NK-92 (cell line): ENCODE data around the gene TNS1.

Experiments used
- DNase-seq: peaks from one replicate; lab custom pipeline; 2025; ENCODE audit not compliant: unreplicated experiment; lab: John Stamatoyannopoulos, UW

The TNS1 gene

GRCh38 chr2:218017211-218018053, 14.6 kb upstream of the TNS1 start:
- no peak for DNase-seq

- DNase-seq: no peak
Observed at GRCh38 chr2:218016810-218017209, 14.0 kb upstream of the TNS1 start.

- no peak for DNase-seq
Observed at GRCh38 chr2:218015586-218016521, 13.1 kb upstream of the TNS1 start.

GRCh38 chr2:218014706-218015585, 12.2 kb upstream of the TNS1 start:
- DNase-seq: no peak

- no peak for DNase-seq
Observed at GRCh38 chr2:218013289-218013688, 10.5 kb upstream of the TNS1 start.

- no peak for DNase-seq
Observed at GRCh38 chr2:218012284-218012683, 9.5 kb upstream of the TNS1 start.

GRCh38 chr2:218011653-218012040, 8.9 kb upstream of the TNS1 start:
- DNase-seq: no peak

GRCh38 chr2:218010984-218011652, 8.3 kb upstream of the TNS1 start:
- DNase-seq: no peak

GRCh38 chr2:218010140-218010983, 7.6 kb upstream of the TNS1 start:
- no peak for DNase-seq

GRCh38 chr2:218009765-218010139, 7.0 kb upstream of the TNS1 start:
- DNase-seq: no peak

- DNase-seq: no peak
Observed at GRCh38 chr2:218009231-218009630, 6.4 kb upstream of the TNS1 start.

- DNase-seq: no peak
Observed at GRCh38 chr2:218008060-218009040, 5.6 kb upstream of the TNS1 start.

- DNase-seq: no peak
Observed at GRCh38 chr2:218006741-218007140, 3.9 kb upstream of the TNS1 start.

- no peak for DNase-seq
Observed at GRCh38 chr2:218005486-218005885, 2.7 kb upstream of the TNS1 start.

- no peak for DNase-seq
Observed at GRCh38 chr2:218005028-218005427, 2.2 kb upstream of the TNS1 start.

- no peak for DNase-seq
Observed at GRCh38 chr2:218003981-218004419, 1.2 kb upstream of the TNS1 start.

- no peak for DNase-seq
Observed at GRCh38 chr2:218003281-218003944, 618 bp upstream of the TNS1 start.
